ENCODE data around the gene SYCE3.

The SYCE3 gene

DNA sequence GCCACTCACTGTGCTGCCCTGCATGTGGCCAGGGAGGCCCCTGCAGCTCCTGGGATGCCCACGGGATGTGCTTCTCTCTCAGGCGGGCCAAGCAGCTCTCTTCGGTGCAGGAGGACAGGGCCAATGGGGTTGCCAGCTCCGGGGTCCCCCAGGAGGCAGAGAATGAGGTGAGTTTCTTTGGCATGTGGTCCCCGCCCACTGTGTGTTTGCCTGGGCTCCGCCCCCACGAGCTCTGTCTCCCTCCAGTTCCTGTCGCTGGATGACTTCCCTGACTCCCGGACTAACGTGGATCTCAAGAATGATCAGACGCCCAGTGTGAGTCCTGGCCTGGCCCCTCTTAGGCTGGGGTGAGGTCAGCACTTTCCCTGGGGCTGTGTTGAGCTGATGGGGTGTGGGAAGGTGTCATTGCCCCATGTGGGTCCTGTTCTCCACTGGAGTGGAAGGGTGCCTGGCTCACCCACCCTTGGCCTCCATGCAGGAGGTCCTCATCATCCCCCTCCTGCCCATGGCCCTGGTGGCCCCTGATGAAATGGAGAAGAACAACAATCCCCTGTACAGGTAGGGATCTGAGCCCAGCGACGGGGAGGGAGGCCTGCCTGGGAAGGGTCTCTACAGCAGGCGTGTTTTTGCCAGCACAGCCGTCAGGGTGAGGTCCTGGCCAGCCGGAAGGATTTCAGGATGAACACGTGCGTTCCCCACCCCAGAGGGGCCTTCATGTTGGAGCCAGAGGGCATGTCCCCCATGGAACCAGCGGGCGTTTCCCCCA is 45.0 kb downstream of the SYCE3 start:
- peaks cover 70% of the 10 kb centered on the region for H3K79me2 ChIP-seq (ENCODE audit: control insufficient read depth, low read length)
- no peaks in the 10 kb centered on the region for H3K9me2 ChIP-seq (replicated peaks; ENCODE audit: control insufficient read depth, low read length)
- H3K4me2 ChIP-seq (ENCODE audit: low read length) = no peak overlapping the region
- peaks cover 74% of the 10 kb centered on the region for H3K36me3 ChIP-seq (ENCODE audit: control insufficient read depth, low read length)
- TF ChIP-seq, protein P1, sequence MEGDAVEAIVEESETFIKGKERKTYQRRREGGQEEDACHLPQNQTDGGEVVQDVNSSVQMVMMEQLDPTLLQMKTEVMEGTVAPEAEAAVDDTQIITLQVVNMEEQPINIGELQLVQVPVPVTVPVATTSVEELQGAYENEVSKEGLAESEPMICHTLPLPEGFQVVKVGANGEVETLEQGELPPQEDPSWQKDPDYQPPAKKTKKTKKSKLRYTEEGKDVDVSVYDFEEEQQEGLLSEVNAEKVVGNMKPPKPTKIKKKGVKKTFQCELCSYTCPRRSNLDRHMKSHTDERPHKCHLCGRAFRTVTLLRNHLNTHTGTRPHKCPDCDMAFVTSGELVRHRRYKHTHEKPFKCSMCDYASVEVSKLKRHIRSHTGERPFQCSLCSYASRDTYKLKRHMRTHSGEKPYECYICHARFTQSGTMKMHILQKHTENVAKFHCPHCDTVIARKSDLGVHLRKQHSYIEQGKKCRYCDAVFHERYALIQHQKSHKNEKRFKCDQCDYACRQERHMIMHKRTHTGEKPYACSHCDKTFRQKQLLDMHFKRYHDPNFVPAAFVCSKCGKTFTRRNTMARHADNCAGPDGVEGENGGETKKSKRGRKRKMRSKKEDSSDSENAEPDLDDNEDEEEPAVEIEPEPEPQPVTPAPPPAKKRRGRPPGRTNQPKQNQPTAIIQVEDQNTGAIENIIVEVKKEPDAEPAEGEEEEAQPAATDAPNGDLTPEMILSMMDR (IDR thresholded peaks at IDR 0.05; ENCODE audit: low read depth, low read length, poor library complexity, severe bottlenecking) = no peak
- TF ChIP-seq EZH2phosphoT487 (IDR thresholded peaks at IDR 0.05; ENCODE audit: borderline replicate concordance, low read length) = no peak
- H4K20me1 ChIP-seq (ENCODE audit: control insufficient read depth, insufficient read depth, low read depth, low read length) = peaks cover 7% of the 10 kb centered on the region; the same call in 1 of the 2 replicates
- H3K4me3 ChIP-seq (ENCODE audit: low read length) = no peak overlapping the region
- H3K27ac ChIP-seq (ENCODE audit: low read depth, low read length) = no peak overlapping the region
- H3F3A ChIP-seq (ENCODE audit: control insufficient read depth, insufficient read depth) = no peaks in the 10 kb centered on the region
- no peaks in the 10 kb centered on the region for H3K9me3 ChIP-seq (ENCODE audit: control insufficient read depth, insufficient read depth, low read length)
- no peaks in the 10 kb centered on the region for H3K27me3 ChIP-seq (ENCODE audit: control insufficient read depth, low read length)
- H3K4me1 ChIP-seq (ENCODE audit: control insufficient read depth, low read length) = no peaks in the 10 kb centered on the region

DNA sequence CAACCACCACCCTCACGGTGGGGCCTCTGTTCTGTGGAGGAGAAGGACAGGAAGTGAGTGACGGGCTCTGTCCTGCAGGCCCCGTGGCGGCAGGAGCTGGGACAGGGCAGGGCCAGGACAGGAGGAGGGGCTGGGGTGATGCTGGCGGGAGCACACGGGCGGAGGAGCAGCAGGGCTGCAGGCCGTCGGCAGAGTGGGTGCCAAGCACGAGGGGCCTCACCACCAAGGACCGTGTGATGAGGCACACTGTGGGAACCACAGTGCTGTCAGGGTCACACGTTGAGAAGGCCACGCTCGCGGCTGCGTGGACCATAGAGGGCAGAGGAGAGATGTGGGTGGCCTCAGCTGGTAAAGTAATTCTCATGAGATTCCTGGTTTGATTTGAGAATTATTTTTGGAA is 45.8 kb downstream of the SYCE3 start:
- Histone ChIP-seq H3K4me3 (ENCODE audit: low read length) (no peak overlapping the region), H3K9me3 (ENCODE audit: control insufficient read depth, insufficient read depth, low read length) (no peaks in the 10 kb centered on the region), H3K79me2 (ENCODE audit: control insufficient read depth, low read length) (peaks cover 70% of the 10 kb centered on the region), H3K27me3 (ENCODE audit: control insufficient read depth, low read length) (no peaks in the 10 kb centered on the region), H3K4me1 (ENCODE audit: control insufficient read depth, low read length) (no peaks in the 10 kb centered on the region), H3K36me3 (ENCODE audit: control insufficient read depth, low read length) (peaks cover 74% of the 10 kb centered on the region), H3F3A (ENCODE audit: control insufficient read depth, insufficient read depth) (no peaks in the 10 kb centered on the region), H3K27ac (ENCODE audit: low read depth, low read length) (no peak overlapping the region), H4K20me1 (ENCODE audit: control insufficient read depth, insufficient read depth, low read depth, low read length) (peaks cover 7% of the 10 kb centered on the region; the same call in 1 of the 2 replicates), H3K4me2 (ENCODE audit: low read length) (no peak overlapping the region), H3K9me2 (replicated peaks; ENCODE audit: control insufficient read depth, low read length) (no peaks in the 10 kb centered on the region)
- no peak for TF ChIP-seq EZH2phosphoT487 (IDR thresholded peaks at IDR 0.05; ENCODE audit: borderline replicate concordance, low read length)
- TF ChIP-seq, protein P1 (IDR thresholded peaks at IDR 0.05; ENCODE audit: low read depth, low read length, poor library complexity, severe bottlenecking) = no peak

DNA sequence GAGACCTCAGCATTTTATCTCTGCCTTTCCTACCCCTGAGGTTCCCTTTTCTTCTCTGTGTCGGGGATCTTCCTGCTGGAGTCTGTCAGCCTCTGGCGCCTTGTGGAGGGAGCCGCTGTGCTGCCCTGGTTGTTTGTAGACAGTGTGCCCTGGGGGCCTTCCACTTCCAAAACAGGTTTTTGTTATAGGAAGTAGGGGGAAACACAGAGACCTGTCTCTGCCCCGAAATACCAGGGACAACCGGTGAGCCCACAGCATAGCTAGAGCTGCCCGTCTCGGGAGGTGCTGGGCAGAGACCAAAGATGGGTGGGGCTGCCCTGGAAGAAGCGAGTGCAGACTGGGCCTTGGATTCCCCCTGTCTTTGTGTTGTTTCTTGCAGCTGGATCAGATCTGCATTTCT is 46.7 kb downstream of the SYCE3 start:
- H3K9me2 ChIP-seq (replicated peaks; ENCODE audit: control insufficient read depth, low read length) = no peaks in the 10 kb centered on the region
- no peaks in the 10 kb centered on the region for H3F3A ChIP-seq (ENCODE audit: control insufficient read depth, insufficient read depth)
- H3K4me2 ChIP-seq (ENCODE audit: low read length) = no peak overlapping the region
- peaks cover 70% of the 10 kb centered on the region for H3K79me2 ChIP-seq (ENCODE audit: control insufficient read depth, low read length)
- peaks cover 67% of the 10 kb centered on the region for H3K36me3 ChIP-seq (ENCODE audit: control insufficient read depth, low read length)
- no peak overlapping the region for H3K27ac ChIP-seq (ENCODE audit: low read depth, low read length)
- H3K4me3 ChIP-seq (ENCODE audit: low read length) = no peak overlapping the region
- TF ChIP-seq, protein P1 (IDR thresholded peaks at IDR 0.05; ENCODE audit: low read depth, low read length, poor library complexity, severe bottlenecking) = no peak
- TF ChIP-seq EZH2phosphoT487 (IDR thresholded peaks at IDR 0.05; ENCODE audit: borderline replicate concordance, low read length) = no peak
- H4K20me1 ChIP-seq (ENCODE audit: control insufficient read depth, insufficient read depth, low read depth, low read length) = peaks cover 7% of the 10 kb centered on the region; the same call in 1 of the 2 replicates
- no peaks in the 10 kb centered on the region for H3K9me3 ChIP-seq (ENCODE audit: control insufficient read depth, insufficient read depth, low read length)
- no peaks in the 10 kb centered on the region for H3K4me1 ChIP-seq (ENCODE audit: control insufficient read depth, low read length)
- H3K27me3 ChIP-seq (ENCODE audit: control insufficient read depth, low read length) = no peaks in the 10 kb centered on the region

Data from DOHH2 (cell line).